ENCODE data around the gene MGA.

GRCh38 chr15:41822471-41822870, 162.3 kb downstream of the MGA start:
- no peak for TF ChIP-seq POLR2A (IDR thresholded peaks at IDR 0.05)
- no peak for TF ChIP-seq CTCF (IDR thresholded peaks at IDR 0.05)
